ENCODE data around the gene GSK3B.
"Not testable (repeated sequence)": the region's sequence is repeated elsewhere in the genome, so short reads cannot be mapped to it uniquely, and the experiment has no call there.

GSK3B gene

GRCh38 chr3:120081719-120082118 is 12.5 kb downstream of the GSK3B start:
- Mint-ChIP-seq H3K27me3 (no peaks in the 10 kb centered on the region), H3K4me1 (ENCODE audit: low read depth) (peaks cover 73% of the 10 kb centered on the region), H3K9me3 (ENCODE audit: low read depth) (no peaks in the 10 kb centered on the region), H3K4me3 (peak overlapping the region; percentile 15), H3K27ac (peak overlapping the region; percentile 35), H3K36me3 (peaks cover 2% of the 10 kb centered on the region)

GRCh38 chr3:120080836-120081235 is 13.4 kb downstream of the GSK3B start:
- peaks cover 69% of the 10 kb centered on the region for H3K4me1 Mint-ChIP-seq (ENCODE audit: low read depth)
- peak overlapping the region; percentile 5 for H3K27ac Mint-ChIP-seq
- H3K27me3 Mint-ChIP-seq: no peaks in the 10 kb centered on the region
- H3K9me3 Mint-ChIP-seq (ENCODE audit: low read depth): no peaks in the 10 kb centered on the region
- no peak overlapping the region for H3K4me3 Mint-ChIP-seq
- H3K36me3 Mint-ChIP-seq: peaks cover 7% of the 10 kb centered on the region

- Mint-ChIP-seq H3K9me3 (ENCODE audit: low read depth) (no peaks in the 10 kb centered on the region), H3K27ac (no peak overlapping the region), H3K4me1 (ENCODE audit: low read depth) (peaks cover 72% of the 10 kb centered on the region), H3K36me3 (peaks cover 14% of the 10 kb centered on the region), H3K4me3 (no peak overlapping the region), H3K27me3 (no peaks in the 10 kb centered on the region)
Observed at GRCh38 chr3:120077731-120078130, 16.5 kb downstream of the GSK3B start.

- Mint-ChIP-seq H3K4me3 (no peak overlapping the region), H3K27me3 (no peaks in the 10 kb centered on the region), H3K4me1 (ENCODE audit: low read depth) (peaks cover 63% of the 10 kb centered on the region)
Observed at GRCh38 chr3:120072867-120073525, 21.3 kb downstream of the GSK3B start.

DNA sequence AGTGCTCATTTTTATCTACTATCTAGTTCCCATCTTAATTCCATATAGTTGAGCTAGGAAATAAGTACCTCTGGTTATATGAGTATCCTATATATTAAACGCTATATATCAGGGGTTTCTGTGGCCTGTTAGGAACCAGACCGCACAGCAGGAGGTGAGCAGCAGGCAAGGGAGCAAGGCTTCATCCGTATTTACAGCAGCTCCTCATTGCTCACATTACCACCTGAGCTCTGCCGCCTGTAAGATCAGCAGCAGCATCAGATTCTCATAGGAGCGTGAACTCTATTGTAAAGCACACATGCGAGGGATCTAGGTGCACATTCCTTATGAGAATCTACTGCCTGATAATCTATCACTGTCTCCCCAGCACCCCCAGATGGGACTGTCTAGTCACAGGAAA is 23.0 kb downstream of the GSK3B start:
- Mint-ChIP-seq H3K27me3 (no peaks in the 10 kb centered on the region), H3K4me3 (no peak overlapping the region), H3K4me1 (ENCODE audit: low read depth) (peaks cover 70% of the 10 kb centered on the region), H3K9me3 (ENCODE audit: low read depth) (no peaks in the 10 kb centered on the region), H3K27ac (no peak overlapping the region), H3K36me3 (peaks cover 16% of the 10 kb centered on the region)

More at GRCh38 chr3:120072867-120073525, 21.3 kb downstream of the GSK3B start:
- Mint-ChIP-seq H3K36me3 (peaks cover 12% of the 10 kb centered on the region), H3K27ac (no peak overlapping the region), H3K9me3 (ENCODE audit: low read depth) (no peaks in the 10 kb centered on the region)

GRCh38 chr3:120070263-120070981 is 23.8 kb downstream of the GSK3B start:
- no peak overlapping the region for H3K4me3 Mint-ChIP-seq
- H3K9me3 Mint-ChIP-seq (ENCODE audit: low read depth): no peaks in the 10 kb centered on the region
- no peaks in the 10 kb centered on the region for H3K27me3 Mint-ChIP-seq
- H3K36me3 Mint-ChIP-seq: peaks cover 8% of the 10 kb centered on the region
- peaks cover 65% of the 10 kb centered on the region for H3K4me1 Mint-ChIP-seq (ENCODE audit: low read depth)
- H3K27ac Mint-ChIP-seq: peak overlapping the region; percentile 68

DNA sequence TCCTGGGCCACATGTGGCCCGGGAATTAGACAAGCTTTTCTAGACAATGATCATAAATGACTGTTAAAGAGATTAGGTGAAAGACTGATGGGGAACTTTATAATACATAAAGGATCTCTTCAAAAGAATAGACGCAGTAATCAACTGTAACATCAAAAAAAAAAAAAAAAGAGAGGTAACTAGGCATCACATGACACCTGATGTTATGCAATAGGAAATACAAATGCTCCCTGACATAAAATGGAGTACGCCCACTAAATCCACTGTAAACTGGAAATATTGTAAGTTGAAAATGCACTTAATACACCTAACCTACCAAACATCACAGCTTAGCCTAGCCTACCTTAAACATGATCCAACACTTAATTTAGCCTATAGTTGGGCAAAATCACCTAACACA is 27.2 kb downstream of the GSK3B start:
- H3K36me3 Mint-ChIP-seq: peaks cover 6% of the 10 kb centered on the region
- no peaks in the 10 kb centered on the region for H3K9me3 Mint-ChIP-seq (ENCODE audit: low read depth)
- no peak overlapping the region for H3K4me3 Mint-ChIP-seq
- no peak overlapping the region for H3K27ac Mint-ChIP-seq
- peaks cover 60% of the 10 kb centered on the region for H3K4me1 Mint-ChIP-seq (ENCODE audit: low read depth)
- no peaks in the 10 kb centered on the region for H3K27me3 Mint-ChIP-seq

DNA sequence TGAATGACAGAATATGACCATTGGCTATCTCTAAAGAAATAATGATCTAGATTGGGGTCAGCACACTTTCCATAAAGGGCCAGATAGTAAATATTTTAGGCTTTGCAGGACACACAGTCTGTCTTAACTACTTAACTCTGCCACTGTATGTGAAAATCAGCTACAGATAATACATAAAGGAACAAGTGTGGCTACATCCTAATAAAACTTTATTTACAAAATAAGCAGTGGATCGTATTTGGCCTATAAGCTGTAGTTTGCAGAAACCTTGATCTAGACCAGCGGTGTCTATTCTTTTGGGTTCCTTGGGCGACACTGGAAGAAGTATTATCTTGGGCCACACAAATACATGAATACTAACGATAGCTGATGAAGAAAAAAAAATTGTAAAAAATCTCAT is 27.6 kb downstream of the GSK3B start:
- Mint-ChIP-seq H3K4me1 (ENCODE audit: low read depth) (peaks cover 56% of the 10 kb centered on the region), H3K4me3 (no peak overlapping the region), H3K9me3 (ENCODE audit: low read depth) (no peaks in the 10 kb centered on the region), H3K36me3 (peaks cover 6% of the 10 kb centered on the region), H3K27me3 (no peaks in the 10 kb centered on the region), H3K27ac (no peak overlapping the region)

GRCh38 chr3:120064641-120065040 is 29.6 kb downstream of the GSK3B start:
- Mint-ChIP-seq H3K27ac (no peak overlapping the region), H3K4me1 (ENCODE audit: low read depth) (peaks cover 57% of the 10 kb centered on the region), H3K27me3 (no peaks in the 10 kb centered on the region), H3K36me3 (peaks cover 6% of the 10 kb centered on the region), H3K4me3 (no peak overlapping the region), H3K9me3 (ENCODE audit: low read depth) (no peaks in the 10 kb centered on the region)

DNA sequence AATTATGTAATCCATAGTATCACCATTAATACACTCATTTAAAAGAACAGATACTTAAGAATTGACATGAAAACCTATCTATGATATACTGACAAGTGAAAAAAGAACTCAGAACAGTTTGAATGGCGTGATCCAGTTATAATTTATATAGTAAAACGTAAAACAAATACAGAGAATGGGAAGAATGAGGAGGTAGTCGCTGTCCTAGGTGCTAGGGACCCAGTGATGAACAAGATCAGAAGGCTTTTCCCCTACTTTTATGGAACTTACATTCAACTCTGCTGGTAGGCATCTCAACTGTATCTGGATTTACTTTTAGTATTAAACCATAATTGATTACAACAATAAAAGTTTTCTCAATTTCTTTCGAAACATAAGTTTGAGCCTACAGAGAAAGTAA is 31.8 kb downstream of the GSK3B start:
- Mint-ChIP-seq H3K4me3 (no peak overlapping the region), H3K4me1 (ENCODE audit: low read depth) (peaks cover 55% of the 10 kb centered on the region), H3K36me3 (peaks cover 3% of the 10 kb centered on the region), H3K9me3 (ENCODE audit: low read depth) (no peaks in the 10 kb centered on the region), H3K27me3 (no peaks in the 10 kb centered on the region), H3K27ac (no peak overlapping the region)

- Mint-ChIP-seq H3K27ac (peak overlapping the region; percentile 23), H3K9me3 (ENCODE audit: low read depth) (peaks cover 7% of the 10 kb centered on the region), H3K4me3 (peak overlapping the region; percentile 4), H3K36me3 (peaks cover 8% of the 10 kb centered on the region), H3K4me1 (ENCODE audit: low read depth) (peaks cover 53% of the 10 kb centered on the region), H3K27me3 (no peaks in the 10 kb centered on the region)
Observed at GRCh38 chr3:120059081-120059864, 35.0 kb downstream of the GSK3B start.

- Mint-ChIP-seq H3K27me3 (no peaks in the 10 kb centered on the region), H3K4me3 (no peak overlapping the region), H3K4me1 (ENCODE audit: low read depth) (peaks cover 68% of the 10 kb centered on the region), H3K27ac (peak overlapping the region; percentile 17), H3K9me3 (ENCODE audit: low read depth) (peaks cover 7% of the 10 kb centered on the region), H3K36me3 (peaks cover 13% of the 10 kb centered on the region)
Observed at GRCh38 chr3:120057626-120058025, 36.6 kb downstream of the GSK3B start.

- no peak overlapping the region for H3K27ac Mint-ChIP-seq
- peaks cover 7% of the 10 kb centered on the region for H3K9me3 Mint-ChIP-seq (ENCODE audit: low read depth)
- H3K27me3 Mint-ChIP-seq: no peaks in the 10 kb centered on the region
- peaks cover 68% of the 10 kb centered on the region for H3K4me1 Mint-ChIP-seq (ENCODE audit: low read depth)
- peaks cover 11% of the 10 kb centered on the region for H3K36me3 Mint-ChIP-seq
- H3K4me3 Mint-ChIP-seq: no peak overlapping the region
Observed at GRCh38 chr3:120057029-120057428, 37.2 kb downstream of the GSK3B start.

GRCh38 chr3:120053647-120054046 is 40.6 kb downstream of the GSK3B start:
- peak overlapping the region; percentile 58 for H3K27ac Mint-ChIP-seq
- not testable (repeated sequence) for H3K4me3 Mint-ChIP-seq; H3K9me3 Mint-ChIP-seq (ENCODE audit: low read depth); H3K27me3 Mint-ChIP-seq
- peaks cover 11% of the 10 kb centered on the region for H3K36me3 Mint-ChIP-seq
- H3K4me1 Mint-ChIP-seq (ENCODE audit: low read depth): peaks cover 78% of the 10 kb centered on the region

DNA sequence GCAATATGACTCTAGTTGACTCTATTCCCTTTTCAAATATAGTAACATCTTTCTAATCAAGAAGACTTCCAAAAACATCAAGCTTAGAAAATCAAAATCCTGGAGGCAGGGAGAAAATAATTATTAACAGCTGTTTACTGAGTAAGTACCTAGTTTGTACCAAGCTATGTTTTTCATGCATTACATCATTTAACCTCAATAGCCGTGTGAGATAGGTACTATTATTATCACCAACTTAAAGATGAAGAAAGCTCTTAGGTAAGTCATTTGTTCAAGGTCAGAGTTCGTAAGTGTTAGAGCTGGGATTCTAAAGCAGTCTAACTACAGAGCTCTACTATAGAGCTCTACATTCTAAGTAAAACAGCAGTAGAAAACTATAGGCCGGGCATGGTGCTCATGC is 41.6 kb downstream of the GSK3B start:
- Mint-ChIP-seq H3K27me3 (no peaks in the 10 kb centered on the region), H3K4me1 (ENCODE audit: low read depth) (peaks cover 83% of the 10 kb centered on the region), H3K27ac (peak overlapping the region; percentile 55)

More for the DNA sequence above, 41.6 kb downstream of the GSK3B start:
- H3K36me3 Mint-ChIP-seq: peaks cover 13% of the 10 kb centered on the region
- peaks cover 7% of the 10 kb centered on the region for H3K9me3 Mint-ChIP-seq (ENCODE audit: low read depth)
- H3K4me3 Mint-ChIP-seq: peak overlapping the region; percentile 54

Data from activated naive CD8-positive, alpha-beta T cell (primary cell).